Measurements from ENCODE around the gene ARHGAP26. TPM values are rescaled to one million over a fixed set of nuclear protein-coding genes. Genes with fewer than 3 reads are reported as not detected.

Gene ARHGAP26
- total RNA-seq, 6 experiments from 2014 or later = 6.7 to 14.5 (median 8.3) TPM

DNA sequence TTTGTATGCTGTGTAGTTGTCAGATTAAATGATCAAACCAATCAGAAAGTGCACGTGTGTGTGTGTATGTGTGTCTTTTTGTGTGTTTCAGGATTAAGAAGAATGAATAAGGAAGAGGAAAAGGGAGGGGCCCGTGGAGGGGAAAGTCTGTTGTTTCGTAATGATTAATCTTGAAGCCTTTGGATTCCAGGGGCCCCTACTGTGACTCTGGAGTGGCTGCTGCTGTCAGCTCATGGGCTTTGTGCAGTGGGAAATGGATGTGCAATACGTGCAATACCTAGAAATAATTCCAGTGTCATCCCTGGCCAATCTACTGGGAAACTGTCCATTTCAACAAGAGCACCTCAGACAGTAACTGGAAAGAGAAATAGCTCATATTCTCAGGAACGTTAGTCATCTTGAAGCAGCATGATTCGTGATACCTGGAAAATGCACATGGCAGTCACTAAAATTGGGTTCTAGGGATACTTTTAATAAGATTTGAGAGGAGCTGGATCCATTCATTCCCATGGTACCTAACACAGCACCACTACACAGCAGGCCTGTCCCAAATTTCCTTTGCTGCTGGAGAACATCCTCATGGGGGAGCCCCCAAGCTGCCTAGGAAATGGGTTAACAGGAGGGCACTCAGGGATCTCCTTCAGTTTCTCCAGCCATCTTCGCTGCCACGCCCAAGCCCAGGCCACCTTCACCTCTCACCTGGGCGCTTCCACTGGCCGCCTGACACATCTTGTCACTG is 447.1 kb downstream of the ARHGAP26 start:
- ATAC-seq (no peak), DNase-seq (no peak)
- H3K36me3 ChIP-seq = no peaks in the 10 kb centered on the region
- no peaks in the 10 kb centered on the region for H3K27me3 ChIP-seq
- TF ChIP-seq, protein P1, sequence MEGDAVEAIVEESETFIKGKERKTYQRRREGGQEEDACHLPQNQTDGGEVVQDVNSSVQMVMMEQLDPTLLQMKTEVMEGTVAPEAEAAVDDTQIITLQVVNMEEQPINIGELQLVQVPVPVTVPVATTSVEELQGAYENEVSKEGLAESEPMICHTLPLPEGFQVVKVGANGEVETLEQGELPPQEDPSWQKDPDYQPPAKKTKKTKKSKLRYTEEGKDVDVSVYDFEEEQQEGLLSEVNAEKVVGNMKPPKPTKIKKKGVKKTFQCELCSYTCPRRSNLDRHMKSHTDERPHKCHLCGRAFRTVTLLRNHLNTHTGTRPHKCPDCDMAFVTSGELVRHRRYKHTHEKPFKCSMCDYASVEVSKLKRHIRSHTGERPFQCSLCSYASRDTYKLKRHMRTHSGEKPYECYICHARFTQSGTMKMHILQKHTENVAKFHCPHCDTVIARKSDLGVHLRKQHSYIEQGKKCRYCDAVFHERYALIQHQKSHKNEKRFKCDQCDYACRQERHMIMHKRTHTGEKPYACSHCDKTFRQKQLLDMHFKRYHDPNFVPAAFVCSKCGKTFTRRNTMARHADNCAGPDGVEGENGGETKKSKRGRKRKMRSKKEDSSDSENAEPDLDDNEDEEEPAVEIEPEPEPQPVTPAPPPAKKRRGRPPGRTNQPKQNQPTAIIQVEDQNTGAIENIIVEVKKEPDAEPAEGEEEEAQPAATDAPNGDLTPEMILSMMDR (IDR thresholded peaks at IDR 0.05) = no peak
- no peak for TF ChIP-seq POLR2A (IDR thresholded peaks at IDR 0.05)
- no peaks in the 10 kb centered on the region for H3K9me3 ChIP-seq
- H3K4me1 ChIP-seq = peaks cover 0 to 11% (median 0%) of the 10 kb centered on the region in 4 donors
- 39% methylated on average over 7 of the region's 10 CpGs for WGBS (ENCODE audit: insufficient coverage, low coverage, low lambda C conversion rate, missing lambda C conversion rate)
- no peak overlapping the region for H3K4me3 ChIP-seq
- no peak overlapping the region for H3K27ac ChIP-seq
- intact Hi-C loops (cut with DNase I) = no loop called here

DNA sequence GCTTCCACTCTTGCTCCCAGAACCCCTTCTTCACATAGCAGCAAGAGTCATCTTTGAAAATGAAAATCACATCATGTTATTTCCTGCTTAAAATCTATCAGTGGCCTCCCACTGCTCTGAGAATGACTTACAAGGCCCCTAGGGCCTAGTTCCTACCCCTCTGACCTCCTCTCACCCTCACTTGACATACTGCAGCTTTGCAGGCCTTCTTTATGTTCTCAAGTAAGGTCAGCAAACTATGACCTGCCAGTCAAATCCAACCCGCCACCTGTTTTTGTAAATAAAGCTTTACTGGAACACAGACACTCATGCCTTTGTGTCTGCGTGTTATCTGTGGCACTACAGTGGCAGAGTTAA is 447.6 kb downstream of the ARHGAP26 start:
- no peak for DNase-seq
- intact Hi-C loops (cut with DNase I) = no loop called here
- no peaks in the 10 kb centered on the region for H3K36me3 ChIP-seq
- 83% methylated on average over 2 of the region's 2 CpGs for WGBS (ENCODE audit: insufficient coverage, low coverage, low lambda C conversion rate, missing lambda C conversion rate)
- H3K9me3 ChIP-seq = no peaks in the 10 kb centered on the region
- no peaks in the 10 kb centered on the region for H3K27me3 ChIP-seq
- TF ChIP-seq POLR2A (IDR thresholded peaks at IDR 0.05) = no peak
- TF ChIP-seq, protein P1 (IDR thresholded peaks at IDR 0.05) = no peak
- no peak overlapping the region for H3K4me3 ChIP-seq
- ATAC-seq = no peak
- H3K27ac ChIP-seq = no peak overlapping the region
- H3K4me1 ChIP-seq = peaks cover 0 to 11% (median 0%) of the 10 kb centered on the region in 4 donors

- ATAC-seq = no peak
- H3K4me1 ChIP-seq = peaks cover 0 to 11% (median 0%) of the 10 kb centered on the region in 4 donors
Observed at GRCh38 chr5:143218517-143219170, 448.5 kb downstream of the ARHGAP26 start.

GRCh38 chr5:143219696-143220095 is 449.5 kb downstream of the ARHGAP26 start:
- no CpG with 5 or more reads among the region's 2 CpGs for WGBS (ENCODE audit: insufficient coverage, low coverage, low lambda C conversion rate, missing lambda C conversion rate)
- H3K36me3 ChIP-seq = no peaks in the 10 kb centered on the region

More at GRCh38 chr5:143218517-143219170, 448.5 kb downstream of the ARHGAP26 start:
- no peak overlapping the region for H3K27ac ChIP-seq
- WGBS (ENCODE audit: insufficient coverage, low coverage, low lambda C conversion rate, missing lambda C conversion rate) = 78% methylated on average over 2 of the region's 4 CpGs
- intact Hi-C loops (cut with DNase I) = no loop called here
- H3K4me3 ChIP-seq = no peak overlapping the region
- DNase-seq = no peak
- TF ChIP-seq, protein P1 (IDR thresholded peaks at IDR 0.05) = no peak
- TF ChIP-seq POLR2A (IDR thresholded peaks at IDR 0.05) = no peak
- H3K36me3 ChIP-seq = no peaks in the 10 kb centered on the region
- no peaks in the 10 kb centered on the region for H3K27me3 ChIP-seq
- H3K9me3 ChIP-seq = no peaks in the 10 kb centered on the region

More at GRCh38 chr5:143219696-143220095, 449.5 kb downstream of the ARHGAP26 start:
- Histone ChIP-seq H3K4me3 (no peak overlapping the region), H3K27me3 (no peaks in the 10 kb centered on the region), H3K9me3 (no peaks in the 10 kb centered on the region), H3K4me1 (peaks cover 0 to 11% (median 0%) of the 10 kb centered on the region in 4 donors), H3K27ac (peak overlapping the region in 2 of 3 donors; percentile 33 to 73)
- no peak for DNase-seq
- ATAC-seq = peak in 3 of 4 donors; percentile 43 to 61 (median 54)
- intact Hi-C loops (cut with DNase I) = no loop called here
- no peak for TF ChIP-seq POLR2A (IDR thresholded peaks at IDR 0.05)
- TF ChIP-seq, protein P1 (IDR thresholded peaks at IDR 0.05) = no peak
